Activated CD8-positive, alpha-beta memory T cell treated with anti-CD3 and anti-CD28 coated beads for 4 hours (primary cell): ENCODE measurements around the gene RHBDF2.

ENCODE experiments used
- DNase-seq, 2 donors: peaks; one replicate each; pipeline ENCODE4 v3.0.0-alpha.2; 2020; ENCODE audit warnings: low read depth in 2 of 2

Gene RHBDF2

GRCh38 chr17:76501827-76502307, 644 bp upstream of the RHBDF2 start:
- no peak for DNase-seq

DNA sequence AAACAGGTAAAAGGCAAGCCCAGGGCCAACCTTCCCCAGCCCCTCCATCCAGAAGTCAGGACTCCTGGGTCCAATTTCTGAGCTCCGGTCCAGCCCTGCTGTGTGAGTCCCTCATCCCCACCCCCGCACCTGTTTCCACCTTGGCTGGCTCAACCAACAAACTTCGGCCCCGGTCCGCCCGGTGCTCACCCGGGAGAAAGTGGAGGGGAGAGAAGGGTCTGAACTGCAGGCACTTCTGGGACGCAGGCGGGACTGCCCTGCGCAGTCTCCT, 541 bp downstream of the RHBDF2 start:
- DNase-seq: no peak

DNA sequence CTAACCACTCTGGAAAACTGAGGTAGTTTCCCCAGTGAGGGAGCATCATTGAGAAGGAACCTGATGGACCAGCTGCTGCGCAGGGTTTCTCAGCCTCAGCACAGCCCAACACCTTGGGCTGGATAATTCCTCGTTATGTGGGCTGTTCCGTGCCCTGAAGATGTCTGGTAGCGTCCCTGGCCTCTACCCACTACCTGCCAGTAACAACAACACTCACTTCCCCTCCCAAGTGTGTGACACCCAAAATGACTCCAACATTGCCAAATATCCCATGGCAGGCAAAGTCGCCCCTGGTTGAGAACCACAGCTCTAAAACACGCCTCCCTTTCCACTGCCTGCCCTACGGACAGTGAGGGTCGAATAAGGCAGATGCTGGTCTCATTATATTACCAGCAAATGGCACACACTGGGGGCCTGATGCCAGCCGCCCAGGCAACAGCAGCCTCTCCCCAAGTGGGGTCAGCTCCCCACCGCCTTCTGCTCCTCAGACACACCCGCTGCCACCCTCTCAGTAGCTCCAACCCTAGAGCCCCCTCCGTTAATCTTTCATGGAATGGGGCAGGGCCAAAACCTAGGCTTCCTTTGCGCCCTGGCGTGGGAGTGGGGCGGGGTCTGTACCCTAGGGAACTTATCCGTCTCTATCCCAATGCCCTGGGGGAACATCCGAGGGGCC, 1.0 kb downstream of the RHBDF2 start:
- no peak for DNase-seq

DNA sequence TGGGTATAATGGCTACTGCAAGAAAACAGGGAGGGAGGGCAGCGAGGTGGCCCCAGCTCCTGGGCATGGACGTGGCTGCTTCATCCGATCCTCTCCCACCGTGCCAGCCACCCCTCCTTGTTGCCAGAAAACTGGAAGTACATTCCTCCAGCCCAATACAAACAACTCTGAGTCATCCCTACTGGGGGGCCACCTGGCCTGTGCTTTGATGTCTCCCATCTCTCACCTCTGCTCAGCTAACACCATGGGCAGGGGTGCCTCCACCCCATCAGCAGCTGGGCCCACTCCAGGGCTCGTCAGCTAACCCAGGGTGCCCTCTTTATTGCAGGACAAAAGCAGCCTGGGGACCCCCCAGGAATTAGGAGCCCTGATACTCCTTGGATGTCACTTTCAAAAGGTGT, 2.0 kb downstream of the RHBDF2 start:
- no peak for DNase-seq

GRCh38 chr17:76498876-76499251, 2.4 kb downstream of the RHBDF2 start:
- no peak for DNase-seq

DNA sequence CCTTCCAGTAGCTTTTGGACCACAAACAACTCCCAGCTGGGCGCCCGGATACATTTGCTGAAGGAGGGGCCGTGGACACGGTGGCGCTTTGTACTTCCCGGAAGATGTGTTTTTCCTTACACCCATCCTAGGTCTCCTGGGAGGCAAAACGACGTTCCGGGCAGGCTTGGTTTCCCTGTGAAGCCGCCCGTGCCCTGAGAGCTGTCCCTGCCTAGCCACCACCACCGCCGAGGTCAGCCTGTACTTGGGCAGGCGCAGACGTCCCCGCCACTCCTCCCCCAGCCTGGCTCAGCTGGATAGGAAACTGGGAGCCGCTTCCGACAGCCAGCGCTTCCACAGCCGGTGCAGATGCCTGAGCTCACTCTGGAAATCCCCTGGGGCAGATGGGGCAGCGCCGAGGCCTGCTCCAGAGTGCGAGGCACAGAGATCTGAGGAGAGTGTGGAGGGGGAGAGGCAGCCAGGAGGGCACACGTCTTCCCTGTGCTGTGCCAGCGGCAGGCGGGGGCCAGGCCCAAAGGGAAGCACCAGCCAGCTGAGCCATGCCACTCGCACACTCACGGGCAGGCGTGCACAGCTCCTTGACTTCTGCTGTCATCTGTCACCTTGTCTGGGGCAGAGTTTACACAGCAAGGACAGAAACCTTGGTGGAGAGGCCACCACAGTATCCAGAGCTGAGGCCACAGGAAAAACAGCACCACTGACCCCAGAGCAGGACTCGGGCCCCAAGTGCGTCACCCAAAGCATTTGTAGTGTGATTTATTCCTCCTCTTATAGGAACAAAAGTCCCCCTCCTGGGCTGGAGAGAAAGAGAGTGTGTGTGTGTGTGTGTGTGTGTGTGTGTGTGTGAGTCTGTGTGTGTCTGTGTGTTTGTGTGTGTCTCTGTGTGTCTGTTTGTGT, 3.0 kb downstream of the RHBDF2 start:
- no peak for DNase-seq

DNA sequence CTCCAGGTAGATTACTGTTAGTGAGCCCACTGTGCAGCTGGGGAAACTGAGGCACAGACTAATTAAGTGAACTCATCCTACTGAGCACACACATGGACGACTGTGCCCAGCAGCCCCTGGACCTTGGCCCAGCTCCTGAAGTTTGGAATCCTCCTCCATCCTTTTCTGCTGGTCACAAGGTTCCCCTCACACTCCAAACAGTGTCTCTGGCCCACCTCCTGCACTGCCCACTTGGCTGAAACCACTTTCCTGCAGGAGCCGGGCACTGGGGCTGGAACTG, 3.6 kb downstream of the RHBDF2 start:
- DNase-seq: no peak

DNA sequence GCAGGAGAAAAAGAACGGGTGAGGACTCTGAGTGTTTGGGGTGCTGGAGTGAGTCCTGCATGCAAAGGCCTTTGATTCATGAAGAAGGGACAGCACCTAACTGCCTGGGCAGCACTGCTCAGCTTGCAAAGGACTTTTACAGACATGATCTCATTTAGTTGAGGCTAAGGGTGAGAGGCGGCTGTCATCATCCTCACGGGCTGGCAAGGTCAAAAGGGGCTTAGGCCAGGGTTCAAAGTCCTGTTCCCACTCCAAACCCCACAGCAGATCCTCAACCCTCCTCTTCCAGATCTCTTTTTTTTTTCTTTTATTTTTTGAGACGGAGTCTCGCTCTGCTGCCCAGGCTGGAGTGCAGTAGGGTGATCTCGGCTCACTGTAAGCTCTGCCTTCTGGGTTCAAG, 4.8 kb downstream of the RHBDF2 start:
- DNase-seq: no peak

DNA sequence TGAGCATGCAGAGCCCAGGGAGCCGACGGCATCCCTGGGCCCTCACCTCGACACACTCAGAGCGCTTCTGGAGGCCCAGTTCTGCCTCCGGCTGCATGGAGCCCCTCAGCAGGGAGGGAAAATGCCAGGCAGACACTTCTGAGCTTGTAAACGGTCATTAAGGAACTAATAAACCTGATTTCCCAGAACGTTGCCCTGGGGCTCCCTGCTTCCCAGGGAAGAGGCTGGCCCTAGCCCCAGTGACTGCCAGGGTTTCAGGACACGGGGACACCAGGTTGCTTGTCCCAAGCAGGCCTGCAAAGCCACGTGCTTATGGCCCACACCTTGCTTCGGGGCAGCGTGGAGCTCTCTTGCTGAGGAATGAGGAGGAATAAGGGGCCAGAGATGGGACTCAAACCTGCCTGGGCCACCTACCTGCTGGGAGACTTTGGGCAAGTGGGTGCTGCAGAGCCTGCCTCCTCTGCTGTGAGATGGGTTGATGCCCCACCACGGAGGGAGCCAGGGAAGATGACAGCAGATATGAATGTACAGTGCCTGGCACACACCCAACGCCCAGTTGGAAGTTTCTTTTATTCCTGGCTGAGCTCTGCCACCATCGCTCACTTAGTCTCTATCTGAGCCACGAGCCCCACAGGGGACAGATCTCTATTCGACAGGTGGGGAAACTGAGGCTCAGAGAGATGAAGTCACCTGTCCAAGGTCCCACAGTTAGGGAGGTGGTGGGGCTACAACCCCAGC, 5.4 kb downstream of the RHBDF2 start:
- DNase-seq: no peak

- no peak for DNase-seq
Measured at GRCh38 chr17:76493505-76494167, 7.6 kb downstream of the RHBDF2 start.

GRCh38 chr17:76492989-76493501, 8.2 kb downstream of the RHBDF2 start:
- no peak for DNase-seq

GRCh38 chr17:76492123-76492988, 8.9 kb downstream of the RHBDF2 start:
- DNase-seq: no peak

GRCh38 chr17:76491271-76492122, 9.7 kb downstream of the RHBDF2 start:
- DNase-seq: no peak

DNA sequence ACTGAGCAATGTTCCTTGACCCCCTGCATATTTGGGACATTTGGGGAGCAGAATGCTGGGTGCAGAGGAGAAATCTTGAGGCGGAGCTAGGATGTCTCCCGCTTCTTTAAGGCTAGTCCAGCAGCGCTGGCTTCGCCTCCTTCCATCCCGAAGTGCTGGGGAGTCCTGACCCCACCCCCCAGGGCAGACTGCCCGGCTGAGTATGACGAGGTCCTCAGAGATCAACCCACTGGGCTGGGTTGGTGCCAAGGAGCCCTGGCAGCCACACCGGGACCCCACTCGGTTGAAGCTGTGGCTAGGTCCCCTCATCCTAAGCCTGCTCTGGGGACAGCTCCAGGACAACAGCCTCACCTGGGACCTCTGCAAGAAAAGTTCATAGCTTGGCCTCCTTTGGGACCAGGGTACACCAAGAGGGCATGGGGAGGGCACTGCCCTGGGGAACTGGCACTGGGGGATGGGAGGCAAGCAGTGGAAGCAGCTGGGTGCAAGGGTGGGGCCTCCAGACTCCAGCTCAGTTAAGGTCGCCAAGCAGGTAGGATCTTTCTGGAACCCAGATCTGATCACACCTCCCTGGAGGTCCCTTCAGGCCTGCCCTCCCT, 11.0 kb downstream of the RHBDF2 start:
- no peak for DNase-seq

- no peak for DNase-seq
Measured at GRCh38 chr17:76487451-76488192, 13.6 kb downstream of the RHBDF2 start.

DNA sequence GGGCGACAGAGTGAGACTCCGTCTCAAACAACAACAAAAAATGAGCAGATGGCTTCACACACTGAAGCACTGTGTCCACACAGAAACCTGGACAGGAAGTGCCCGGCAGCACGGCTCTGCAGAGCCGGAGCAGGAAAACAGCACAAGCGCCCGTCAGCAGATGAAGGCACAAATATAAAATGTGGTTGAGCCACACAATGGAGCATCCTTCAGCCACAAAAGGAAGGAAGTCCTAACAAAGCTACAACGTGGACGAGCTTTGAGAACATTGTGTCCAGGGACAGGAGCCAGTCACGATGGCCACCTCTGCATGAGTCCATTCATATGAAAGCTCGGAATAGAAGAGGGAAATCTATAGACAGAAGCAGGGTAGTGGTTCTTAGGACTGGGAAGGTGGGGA, 15.7 kb downstream of the RHBDF2 start:
- no peak for DNase-seq

DNA sequence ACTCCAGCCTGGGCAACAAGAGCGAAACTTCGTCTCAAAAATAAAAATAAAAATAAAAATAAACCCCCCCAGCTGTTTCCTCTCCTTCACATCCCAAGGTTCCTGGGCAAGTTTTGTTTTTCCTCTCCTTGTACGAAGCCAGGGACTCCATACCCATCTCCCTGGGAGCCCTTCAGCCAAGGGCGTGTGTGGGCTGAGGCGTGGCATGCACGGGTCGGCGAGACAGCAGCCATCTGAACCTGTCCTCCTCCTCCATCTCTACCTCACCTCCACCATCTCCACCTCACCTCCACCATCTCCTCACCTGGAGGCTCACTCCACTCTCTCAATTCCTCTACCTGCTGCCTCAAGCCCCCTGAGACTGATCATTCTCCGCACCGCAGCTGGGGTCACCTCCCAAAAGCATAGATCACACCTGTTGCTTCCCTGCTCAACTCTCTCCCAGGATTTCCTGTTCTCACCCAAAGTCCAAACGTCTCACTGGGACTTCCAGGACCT, 16.9 kb downstream of the RHBDF2 start:
- DNase-seq: no peak

- no peak for DNase-seq
Measured at GRCh38 chr17:76481071-76481655, 20.1 kb downstream of the RHBDF2 start.

GRCh38 chr17:76480632-76481031, 20.6 kb downstream of the RHBDF2 start:
- no peak for DNase-seq
